Endothelial cell of umbilical vein (primary cell): ENCODE measurements around the gene RNF157. TPM values are rescaled to one million over a fixed set of nuclear protein-coding genes. Genes with fewer than 3 reads are reported as not detected.

ENCODE experiments used
- BruUV-seq: library from RNA; stranded (reverse); fragments of 400-500 nt; replicated peaks from 2 replicates; lab custom pipeline; 2021; lab: Mats Ljungman, UMichigan
- CTCF ChIA-PET: fragments of 300-600, 350-600 bp; sonication (Branson Sonifier 250); formaldehyde crosslinking; loops from one replicate; lab custom pipeline; 2021; ENCODE audit warnings: antibody characterized with exemption, inconsistent platforms; lab: Charles Lee
- POLR2A ChIA-PET: fragments of 300-600, 350-600 bp; sonication (Branson Sonifier 250); formaldehyde crosslinking; loops from one replicate; lab custom pipeline; 2021; ENCODE audit warnings: antibody characterized with exemption, inconsistent platforms; lab: Charles Lee
- DNase-seq: peaks from one replicate; pipeline ENCODE4 v3.0.0-alpha.2; 2011; ENCODE audit warnings: low read depth, low spot score
- FAIRE-seq: peaks from 2 replicates; lab custom pipeline; 2011; peaks lifted over from hg19 to GRCh38; lab: Jason Lieb, UNC
- H2AFZ ChIP-seq: 2 replicates; pipeline ENCODE4 v1.6.0; 2012; ENCODE audit warnings: low read depth, low read length, control low read depth, inconsistent platforms
- H3K27ac ChIP-seq: 2 replicates; pipeline ENCODE4 v1.5.1; 2011; ENCODE audit warnings: low read depth, mild to moderate bottlenecking, control low read depth, low read length, moderate library complexity; ENCODE audit not compliant: insufficient read depth
- H3K27me3 ChIP-seq, 2 experiments: 2 replicates each; pipeline versions ENCODE4 v1.6.0 to v1.6.1; 2011; ENCODE audit warnings: low read length in 2 of 2, mixed read lengths in 1 of 2; ENCODE audit not compliant: control insufficient read depth in 2 of 2, insufficient read depth in 2 of 2
- H3K36me3 ChIP-seq, 2 experiments: 2 replicates in 1 of 2; 3 replicates in 1 of 2; pipeline ENCODE4 v1.5.1; 2011; ENCODE audit warnings: low read length in 2 of 2, mild to moderate bottlenecking in 1 of 2, moderate library complexity in 1 of 2; ENCODE audit not compliant: control insufficient read depth in 2 of 2, insufficient read depth in 2 of 2; ENCODE audit errors: extremely low read depth in 1 of 2
- H3K4me1 ChIP-seq: 3 replicates; pipeline ENCODE4 v1.5.1; 2011; ENCODE audit warnings: mild to moderate bottlenecking, low read length; ENCODE audit not compliant: control insufficient read depth, insufficient read depth; ENCODE audit errors: extremely low read depth
- H3K4me2 ChIP-seq: 2 replicates; pipeline ENCODE4 v1.6.1; 2011; ENCODE audit warnings: low read length, control low read depth, mixed read lengths; ENCODE audit not compliant: insufficient read depth
- H3K4me3 ChIP-seq, 3 experiments: fragments of 200-600 bp in 1 of 3; sonication (generic), shearing (Covaris generic) in 1 of 3; replicated peaks in 1 of 3; 2 replicates each; pipeline ENCODE4 v1.5.1; 2011 to 2016; ENCODE audit warnings: control low read depth in 3 of 3, low read length in 3 of 3, mild to moderate bottlenecking in 2 of 3, inconsistent platforms in 1 of 3, low read depth in 1 of 3, moderate library complexity in 1 of 3; ENCODE audit not compliant: insufficient read depth in 1 of 3
- H3K79me2 ChIP-seq: 2 replicates; pipeline ENCODE4 v1.6.0; 2012; ENCODE audit warnings: low read length, inconsistent platforms; ENCODE audit not compliant: control insufficient read depth, insufficient read depth
- H3K9ac ChIP-seq: replicated peaks from 2 replicates; pipeline ENCODE3; 2011; ENCODE audit warnings: low read length, control low read depth; ENCODE audit not compliant: insufficient read depth; ENCODE audit errors: extremely low read depth
- H3K9me1 ChIP-seq: replicated peaks from 3 replicates; pipeline ENCODE4 v1.6.0; 2011; ENCODE audit warnings: mild to moderate bottlenecking, low read length; ENCODE audit not compliant: control insufficient read depth, insufficient read depth; ENCODE audit errors: extremely low read depth
- H3K9me3 ChIP-seq: replicated peaks from 2 replicates; pipeline ENCODE4 v1.5.1; 2012; ENCODE audit warnings: low read length, inconsistent platforms; ENCODE audit not compliant: control insufficient read depth, insufficient read depth
- H4K20me1 ChIP-seq: replicated peaks from 2 replicates; pipeline ENCODE3; 2011; ENCODE audit warnings: mild to moderate bottlenecking, low read length; ENCODE audit not compliant: control insufficient read depth, insufficient read depth; ENCODE audit errors: extremely low read depth
- CTCF ChIP-seq, 2 donors: IDR thresholded peaks; 1 replicate in 1 of 2; 2 replicates in 1 of 2; pipeline ENCODE4 v1.5.1; 2011; ENCODE audit warnings: low read length in 2 of 2, mild to moderate bottlenecking in 2 of 2, moderate library complexity in 2 of 2, control low read depth in 1 of 2, inconsistent platforms in 1 of 2, low read depth in 1 of 2; ENCODE audit not compliant: insufficient read depth in 1 of 2; ENCODE audit errors: extremely low read depth in 1 of 2
- FOS ChIP-seq: IDR thresholded peaks from 2 replicates; pipeline ENCODE4 v1.6.1; 2011; ENCODE audit warnings: mild to moderate bottlenecking, low read length, moderate library complexity, borderline replicate concordance; ENCODE audit not compliant: insufficient read depth
- GATA2 ChIP-seq: IDR thresholded peaks from 2 replicates; pipeline ENCODE4 v1.7.0; 2011; ENCODE audit warnings: low read depth, mild to moderate bottlenecking, moderate library complexity, mixed read lengths, low read length; ENCODE audit not compliant: insufficient read length, insufficient read depth
- MYC ChIP-seq: IDR thresholded peaks from one replicate; pipeline ENCODE4 v1.6.1; 2011; ENCODE audit warnings: mild to moderate bottlenecking, low read depth, low read length
- dilution Hi-C: fragments of 300-500 bp; cut with MboI; formaldehyde crosslinking; loops from one replicate; pipeline ENCODE4 v1.15.0; 2019; ENCODE audit warnings: low sequenced_read_pairs; ENCODE audit not compliant: extremely low pct_ligation_motif_present
- intact Hi-C: fragments of 100-400 bp; cut with micrococcal nuclease; formaldehyde crosslinking; loops from one replicate; pipeline ENCODE4 v1.10.0; 2022
- polyA plus RNA-seq, 4 experiments: library from polyadenylated mRNA; depleted of rRNA in 3 of 4; stranded (reverse) in 3 of 4; unstranded in 1 of 4; fragments of >200 nt; gene quantifications; 2 replicates each; pipeline versions ENCODE4 v1.2.1 to v1.2.3, GENCODE V29; 2011 to 2012; ENCODE audit warnings: missing spikeins in 1 of 4
- total RNA-seq: library from RNA; stranded (reverse); gene quantifications from 2 replicates; pipeline ENCODE4 v1.2.3, GENCODE V29; 2021

Gene RNF157
- total and polyA plus RNA-seq, 2 donors (not counting 3 experiments of a cell fraction or from before 2014, with no cell fraction given), result 0.07 to 0.86 TPM

GRCh38 chr17:76189741-76190140 lies 50.6 kb downstream of the RNF157 start:
- DNase-seq, result no peak
- POLR2A ChIA-PET, result interaction anchor here (0.7 kb wide), 1 partner anchor 480 kb away, joined by 5 read pairs; no protein-coding TSS in a partner anchor
- intact Hi-C loops, result loop anchor here (10.0 kb wide), 1 partner anchor 175 kb away; no protein-coding TSS in a partner anchor

More at GRCh38 chr17:76189741-76190140, 50.6 kb downstream of the RNF157 start:
- FAIRE-seq, result no peak
- dilution Hi-C loops, result no loop called here
- CTCF ChIA-PET, result interaction anchor here (0.8 to 2.6 kb wide), 9 partner anchors 10 to 176 kb away, joined by 3 to 14 read pairs (median 4); no protein-coding TSS in a partner anchor
- Histone ChIP-seq H3K9me3 (no peaks in the 10 kb centered on the region), H3K9ac (no peak overlapping the region), H4K20me1 (no peaks in the 10 kb centered on the region), H3K27me3 (peaks cover 16 to 28% of the 10 kb centered on the region in 2 experiments), H3K4me2 (no peak overlapping the region), H3K36me3 (no peaks in the 10 kb centered on the region), H3K27ac (no peak overlapping the region), H3K79me2 (no peaks in the 10 kb centered on the region), H3K4me3 (no peak overlapping the region), H3K4me1 (no peaks in the 10 kb centered on the region), H2AFZ (no peak overlapping the region), H3K9me1 (no peaks in the 10 kb centered on the region)
- no TSS peak for BruUV-seq
- TF ChIP-seq GATA2 (no peak), CTCF (IDR thresholded peaks at IDR 0.05; ENCODE audit: extremely low read depth in 1 of 2, insufficient read depth in 1 of 2, low read depth in 1 of 2, low read length in 2 of 2) (no peak), FOS (no peak), MYC (no peak)
